ENCODE measurements around the gene SSBP4. TPM values are rescaled to one million over a fixed set of nuclear protein-coding genes. Genes with fewer than 3 reads are reported as not detected.

Gene SSBP4
- total and polyA plus RNA-seq, 9 of the 15 experiments (the other 6 are each of a cell fraction or from before 2014, with no cell fraction given): 1.1 to 189 (median 39.0) TPM

DNA sequence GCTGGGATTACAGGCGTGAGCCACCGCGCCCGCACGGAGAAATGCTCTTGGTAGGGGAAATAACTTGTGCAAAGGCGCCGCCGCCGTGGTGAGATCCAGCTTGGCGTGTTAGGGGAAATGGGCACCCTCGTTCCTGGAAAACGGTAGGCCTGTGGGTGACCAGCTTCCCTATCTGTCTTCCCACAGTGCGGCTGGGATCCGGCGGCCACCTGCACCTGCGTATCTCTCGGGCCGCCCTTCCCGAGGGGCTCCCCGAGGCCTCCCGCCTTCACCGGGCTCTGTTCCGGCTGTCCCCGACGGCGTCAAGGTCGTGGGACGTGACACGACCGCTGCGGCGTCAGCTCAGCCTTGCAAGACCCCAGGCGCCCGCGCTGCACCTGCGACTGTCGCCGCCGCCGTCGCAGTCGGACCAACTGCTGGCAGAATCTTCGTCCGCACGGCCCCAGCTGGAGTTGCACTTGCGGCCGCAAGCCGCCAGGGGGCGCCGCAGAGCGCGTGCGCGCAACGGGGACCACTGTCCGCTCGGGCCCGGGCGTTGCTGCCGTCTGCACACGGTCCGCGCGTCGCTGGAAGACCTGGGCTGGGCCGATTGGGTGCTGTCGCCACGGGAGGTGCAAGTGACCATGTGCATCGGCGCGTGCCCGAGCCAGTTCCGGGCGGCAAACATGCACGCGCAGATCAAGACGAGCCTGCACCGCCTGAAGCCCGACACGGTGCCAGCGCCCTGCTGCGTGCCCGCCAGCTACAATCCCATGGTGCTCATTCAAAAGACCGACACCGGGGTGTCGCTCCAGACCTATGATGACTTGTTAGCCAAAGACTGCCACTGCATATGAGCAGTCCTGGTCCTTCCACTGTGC, 30.9 kb upstream of the SSBP4 start (continued):
- TF ChIP-seq, protein P1, sequence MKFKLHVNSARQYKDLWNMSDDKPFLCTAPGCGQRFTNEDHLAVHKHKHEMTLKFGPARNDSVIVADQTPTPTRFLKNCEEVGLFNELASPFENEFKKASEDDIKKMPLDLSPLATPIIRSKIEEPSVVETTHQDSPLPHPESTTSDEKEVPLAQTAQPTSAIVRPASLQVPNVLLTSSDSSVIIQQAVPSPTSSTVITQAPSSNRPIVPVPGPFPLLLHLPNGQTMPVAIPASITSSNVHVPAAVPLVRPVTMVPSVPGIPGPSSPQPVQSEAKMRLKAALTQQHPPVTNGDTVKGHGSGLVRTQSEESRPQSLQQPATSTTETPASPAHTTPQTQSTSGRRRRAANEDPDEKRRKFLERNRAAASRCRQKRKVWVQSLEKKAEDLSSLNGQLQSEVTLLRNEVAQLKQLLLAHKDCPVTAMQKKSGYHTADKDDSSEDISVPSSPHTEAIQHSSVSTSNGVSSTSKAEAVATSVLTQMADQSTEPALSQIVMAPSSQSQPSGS (CRISPR knock-in tag; IDR thresholded peaks at IDR 0.05): no peak
- no peak for TF ChIP-seq ZNF778 (CRISPR knock-in tag; IDR thresholded peaks at IDR 0.05)
- 0 out of 2 replicates have a peak, but pooled peaks have one; percentile 48 for TF ChIP-seq RBM15 (IDR thresholded peaks at IDR 0.05; ENCODE audit: insufficient read depth, low read length)
- TF ChIP-seq ZBTB2 (IDR thresholded peaks at IDR 0.05): no peak
- TF ChIP-seq ZNF76 (CRISPR knock-in tag; IDR thresholded peaks at IDR 0.05; ENCODE audit: borderline replicate concordance): peak; percentile 66; the same call in 1 of the 2 replicates
- no peak for TF ChIP-seq SNAPC5 (CRISPR knock-in tag; IDR thresholded peaks at IDR 0.05)
- no peak; the same call in 1 of the 2 replicates for TF ChIP-seq HMG20B (CRISPR knock-in tag; IDR thresholded peaks at IDR 0.05)
- TF ChIP-seq, protein P2, sequence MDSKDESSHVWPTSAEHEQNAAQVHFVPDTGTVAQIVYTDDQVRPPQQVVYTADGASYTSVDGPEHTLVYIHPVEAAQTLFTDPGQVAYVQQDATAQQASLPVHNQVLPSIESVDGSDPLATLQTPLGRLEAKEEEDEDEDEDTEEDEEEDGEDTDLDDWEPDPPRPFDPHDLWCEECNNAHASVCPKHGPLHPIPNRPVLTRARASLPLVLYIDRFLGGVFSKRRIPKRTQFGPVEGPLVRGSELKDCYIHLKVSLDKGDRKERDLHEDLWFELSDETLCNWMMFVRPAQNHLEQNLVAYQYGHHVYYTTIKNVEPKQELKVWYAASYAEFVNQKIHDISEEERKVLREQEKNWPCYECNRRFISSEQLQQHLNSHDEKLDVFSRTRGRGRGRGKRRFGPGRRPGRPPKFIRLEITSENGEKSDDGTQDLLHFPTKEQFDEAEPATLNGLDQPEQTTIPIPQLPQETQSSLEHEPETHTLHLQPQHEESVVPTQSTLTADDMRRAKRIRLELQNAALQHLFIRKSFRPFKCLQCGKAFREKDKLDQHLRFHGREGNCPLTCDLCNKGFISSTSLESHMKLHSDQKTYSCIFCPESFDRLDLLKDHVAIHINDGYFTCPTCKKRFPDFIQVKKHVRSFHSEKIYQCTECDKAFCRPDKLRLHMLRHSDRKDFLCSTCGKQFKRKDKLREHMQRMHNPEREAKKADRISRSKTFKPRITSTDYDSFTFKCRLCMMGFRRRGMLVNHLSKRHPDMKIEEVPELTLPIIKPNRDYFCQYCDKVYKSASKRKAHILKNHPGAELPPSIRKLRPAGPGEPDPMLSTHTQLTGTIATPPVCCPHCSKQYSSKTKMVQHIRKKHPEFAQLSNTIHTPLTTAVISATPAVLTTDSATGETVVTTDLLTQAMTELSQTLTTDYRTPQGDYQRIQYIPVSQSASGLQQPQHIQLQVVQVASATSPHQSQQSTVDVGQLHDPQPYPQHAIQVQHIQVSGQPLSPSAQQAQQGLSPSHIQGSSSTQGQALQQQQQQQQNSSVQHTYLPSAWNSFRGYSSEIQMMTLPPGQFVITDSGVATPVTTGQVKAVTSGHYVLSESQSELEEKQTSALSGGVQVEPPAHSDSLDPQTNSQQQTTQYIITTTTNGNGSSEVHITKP (IDR thresholded peaks at IDR 0.05; ENCODE audit: partially characterized antibody): no peak
- TF ChIP-seq HDAC3 (IDR thresholded peaks at IDR 0.05; ENCODE audit: borderline replicate concordance, partially characterized antibody): no peak
- TF ChIP-seq TSC22D4 (tag; IDR thresholded peaks at IDR 0.05): no peak
- no peak for TF ChIP-seq FOXJ2 (tag; IDR thresholded peaks at IDR 0.05)
- no peak for TF ChIP-seq ZNF77 (CRISPR knock-in tag; IDR thresholded peaks at IDR 0.05)
- TF ChIP-seq ZNF239 (CRISPR knock-in tag; IDR thresholded peaks at IDR 0.05): no peak
- TF ChIP-seq FIP1L1 (IDR thresholded peaks at IDR 0.05; ENCODE audit: low read depth, low read length, poor library complexity, severe bottlenecking): peak; percentile 99
- no peak for TF ChIP-seq ZNF316 (IDR thresholded peaks at IDR 0.05)
- TF ChIP-seq KLF13 (tag; IDR thresholded peaks at IDR 0.05; ENCODE audit: borderline replicate concordance, low read depth): 0 out of 2 replicates have a peak, but pooled peaks have one; percentile 8
- TF ChIP-seq ZNF232 (CRISPR knock-in tag; IDR thresholded peaks at IDR 0.05): no peak
- no peak for TF ChIP-seq IFI16 (CRISPR knock-in tag; IDR thresholded peaks at IDR 0.05)

All from K562 (cell line).